T1000 (cell line): ENCODE measurements around the gene CHCHD4.
"Not testable (repeated sequence)": the region's sequence is repeated elsewhere in the genome, so short reads cannot be mapped to it uniquely, and the experiment has no call there.

Source experiments
- DNase-seq: peaks from one replicate; lab custom pipeline; 2025; ENCODE audit warnings: mixed read lengths; lab: John Stamatoyannopoulos, UW

CHCHD4 gene

GRCh38 chr3:14120111-14120920, 4.4 kb downstream of the CHCHD4 start:
- DNase-seq: no peak

- no peak for DNase-seq
These were observed 5.0 kb downstream of the CHCHD4 start for GRCh38 chr3:14119651-14120050.

GRCh38 chr3:14118400-14119381, 6.0 kb downstream of the CHCHD4 start:
- DNase-seq: no peak

- no peak for DNase-seq
These were observed 6.9 kb downstream of the CHCHD4 start for GRCh38 chr3:14117468-14118399.

- no peak for DNase-seq
These were observed 10.6 kb downstream of the CHCHD4 start for GRCh38 chr3:14113965-14114635.

GRCh38 chr3:14110699-14111098, 14.0 kb downstream of the CHCHD4 start:
- DNase-seq: no peak

GRCh38 chr3:14109821-14110220, 14.8 kb downstream of the CHCHD4 start:
- DNase-seq: not testable (repeated sequence)

GRCh38 chr3:14097616-14098391, 26.9 kb downstream of the CHCHD4 start:
- no peak for DNase-seq

GRCh38 chr3:14096742-14097141, 27.9 kb downstream of the CHCHD4 start:
- DNase-seq: no peak

- no peak for DNase-seq
These were observed 30.8 kb downstream of the CHCHD4 start for GRCh38 chr3:14093831-14094230.

- no peak for DNase-seq
These were observed 32.2 kb downstream of the CHCHD4 start for GRCh38 chr3:14092464-14092863.

GRCh38 chr3:14091959-14092358, 32.7 kb downstream of the CHCHD4 start:
- not testable (repeated sequence) for DNase-seq

GRCh38 chr3:14087461-14087860, 37.2 kb downstream of the CHCHD4 start:
- not testable (repeated sequence) for DNase-seq

- DNase-seq: no peak
These were observed 42.5 kb downstream of the CHCHD4 start for GRCh38 chr3:14082108-14082657.

GRCh38 chr3:14077310-14077709, 47.4 kb downstream of the CHCHD4 start:
- DNase-seq: no peak

GRCh38 chr3:14075233-14075632, 49.4 kb downstream of the CHCHD4 start:
- DNase-seq: not testable (repeated sequence)

- DNase-seq: no peak
These were observed 59.8 kb downstream of the CHCHD4 start for GRCh38 chr3:14064910-14065309.

GRCh38 chr3:14063152-14063551, 61.5 kb downstream of the CHCHD4 start:
- no peak for DNase-seq
